ENCODE measurements around the gene FAM193A.
"Not testable (repeated sequence)": the region's sequence is repeated elsewhere in the genome, so short reads cannot be mapped to it uniquely, and the experiment has no call there.

Gene FAM193A

GRCh38 chr4:2695346-2696060 lies 159.1 kb downstream of the FAM193A start:
- DNase-seq, result no peak

- no peak for DNase-seq
Observed at GRCh38 chr4:2696423-2696822, 160.0 kb downstream of the FAM193A start.

DNA sequence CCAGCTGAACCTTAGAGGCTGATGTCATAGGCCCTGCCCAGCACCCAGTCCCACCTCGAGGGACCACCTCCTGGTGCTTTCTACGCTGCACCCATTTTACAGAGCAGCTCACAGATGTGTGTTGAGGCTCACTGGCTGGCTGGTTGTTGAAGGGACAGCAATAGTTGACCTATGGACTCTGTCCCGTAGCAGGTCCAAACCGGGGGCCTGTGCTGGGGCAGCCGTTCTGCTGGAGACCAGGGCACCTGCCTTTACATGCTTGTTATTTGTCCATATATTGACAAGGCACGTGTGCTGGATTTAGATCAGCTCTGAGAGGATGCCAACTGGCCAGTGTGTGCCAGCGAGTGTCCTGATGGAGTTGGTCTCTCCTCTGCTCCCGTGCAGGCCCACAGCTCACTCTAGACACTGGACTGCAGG lies 161.6 kb downstream of the FAM193A start:
- no peak for DNase-seq

- no peak for DNase-seq
Observed at GRCh38 chr4:2698504-2698903, 162.1 kb downstream of the FAM193A start.

- no peak for DNase-seq
Observed at GRCh38 chr4:2698951-2699505, 162.6 kb downstream of the FAM193A start.

DNA sequence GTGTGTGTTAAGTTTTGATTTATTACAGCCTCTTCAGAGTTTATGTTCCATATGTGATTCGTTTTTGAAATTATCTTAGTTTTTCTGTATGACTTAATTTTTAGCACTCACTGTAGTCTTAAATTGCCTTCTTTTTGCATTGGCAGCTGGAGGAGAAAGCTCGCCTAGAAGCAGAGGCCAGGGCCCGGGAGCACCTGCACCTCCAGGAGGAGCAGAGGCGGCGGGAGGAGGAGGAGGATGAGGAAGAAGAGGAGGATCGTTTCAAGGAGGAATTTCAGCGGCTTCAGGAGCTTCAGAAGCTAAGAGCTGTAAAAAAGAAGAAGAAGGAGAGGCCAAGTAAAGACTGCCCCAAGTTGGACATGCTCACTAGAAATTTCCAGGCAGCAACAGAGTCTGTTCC lies 163.1 kb downstream of the FAM193A start:
- DNase-seq, result no peak

DNA sequence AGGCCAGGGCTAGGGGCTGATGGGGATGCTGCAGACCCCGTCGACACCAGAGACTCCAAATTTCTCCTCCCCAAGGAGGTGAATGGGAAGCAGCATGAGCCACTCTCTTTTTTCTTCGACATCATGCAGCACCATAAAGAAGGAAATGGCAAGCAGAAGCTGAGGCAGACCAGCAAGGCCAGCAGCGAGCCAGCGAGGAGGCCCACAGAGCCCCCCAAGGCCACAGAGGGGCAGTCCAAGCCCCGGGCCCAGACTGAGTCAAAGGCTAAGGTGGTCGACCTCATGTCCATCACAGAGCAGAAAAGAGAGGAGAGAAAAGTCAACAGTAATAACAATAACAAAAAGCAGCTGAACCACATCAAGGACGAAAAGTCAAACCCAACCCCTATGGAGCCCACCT lies 163.6 kb downstream of the FAM193A start:
- no peak for DNase-seq

- DNase-seq, result no peak
Observed at GRCh38 chr4:2702361-2702760, 165.9 kb downstream of the FAM193A start.

- no peak for DNase-seq
Observed at GRCh38 chr4:2702770-2703169, 166.3 kb downstream of the FAM193A start.

DNA sequence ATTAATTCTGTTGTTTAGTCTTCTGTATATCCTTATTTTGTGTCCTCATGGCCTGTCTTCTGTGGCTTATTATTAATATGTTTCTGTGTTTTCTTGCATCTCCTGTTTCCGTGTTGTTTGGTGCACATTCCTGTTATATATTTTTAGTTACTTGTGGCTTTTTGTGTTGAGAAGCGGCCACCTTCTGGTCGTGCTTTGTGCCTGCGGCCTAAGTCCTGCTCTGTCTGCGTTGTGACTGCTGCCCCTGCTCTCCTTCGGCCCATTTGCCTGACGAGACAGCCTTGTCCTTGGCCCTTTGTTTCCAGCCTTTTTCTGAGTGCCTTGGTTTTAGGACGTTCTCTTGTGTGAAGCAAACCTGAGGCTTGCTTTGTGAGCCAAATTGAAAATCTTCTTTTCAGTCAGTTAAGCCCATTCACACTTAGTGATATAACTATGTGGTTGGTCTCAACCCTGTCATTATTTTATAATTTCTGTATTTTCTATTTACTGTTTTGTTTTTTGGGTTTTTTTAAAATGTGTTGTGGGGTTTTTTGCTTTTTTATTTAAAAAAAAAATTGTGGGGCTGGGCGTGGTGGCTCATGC lies 175.9 kb downstream of the FAM193A start:
- DNase-seq, result no peak

DNA sequence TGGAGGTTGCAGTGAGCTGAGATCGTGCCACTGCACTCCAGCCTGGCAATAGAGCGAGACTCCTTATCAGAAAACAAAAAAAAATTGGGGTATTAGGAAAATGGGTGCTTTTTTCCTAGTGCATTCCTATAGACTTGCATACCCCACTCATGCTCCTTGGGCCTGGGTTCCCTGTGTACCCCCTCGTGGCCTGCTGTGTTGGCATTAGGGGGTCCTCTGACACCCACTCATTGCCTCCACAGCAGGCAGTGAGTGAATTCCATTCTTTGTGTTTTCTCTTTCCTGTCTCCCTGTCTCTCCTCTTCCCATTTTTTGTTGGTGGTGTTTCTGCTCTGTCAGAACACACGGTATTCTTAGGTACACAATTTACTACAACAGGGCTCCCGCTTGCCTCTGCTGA lies 176.9 kb downstream of the FAM193A start:
- DNase-seq, result no peak

DNA sequence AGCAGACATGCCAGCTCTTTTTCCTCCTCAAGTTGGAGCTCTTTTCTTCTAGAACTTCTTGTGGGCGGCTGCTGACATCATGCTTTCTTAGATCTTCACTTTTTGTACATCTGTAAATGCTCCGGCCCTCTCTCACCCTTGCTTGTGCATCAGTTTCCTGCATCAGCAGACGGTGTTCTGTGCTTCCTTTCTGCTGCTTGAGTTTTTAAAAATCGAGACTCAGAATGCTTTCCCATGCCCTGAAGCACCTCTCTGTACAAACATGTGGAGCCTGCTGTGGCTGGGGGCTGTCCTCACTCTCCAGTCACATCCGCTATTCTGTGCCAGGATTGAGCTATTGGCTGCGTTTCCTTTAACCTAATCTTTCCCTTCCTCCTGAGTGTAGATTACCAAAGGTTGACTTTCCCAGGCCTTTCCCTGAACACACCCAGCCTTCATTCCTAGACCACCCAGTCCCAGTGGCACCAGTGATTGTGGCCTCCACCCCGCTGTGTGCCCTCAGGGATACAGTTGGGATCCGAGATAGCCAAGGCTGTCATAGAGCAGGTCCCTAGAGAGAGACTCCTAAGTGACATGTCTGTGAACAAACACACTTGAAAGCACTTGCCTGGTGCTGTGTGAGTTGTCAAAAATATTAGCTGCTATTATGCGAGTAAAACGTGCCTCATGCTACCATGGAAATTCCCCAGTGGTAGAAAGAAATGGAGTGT lies 177.8 kb downstream of the FAM193A start:
- DNase-seq, result peak; percentile 28

DNA sequence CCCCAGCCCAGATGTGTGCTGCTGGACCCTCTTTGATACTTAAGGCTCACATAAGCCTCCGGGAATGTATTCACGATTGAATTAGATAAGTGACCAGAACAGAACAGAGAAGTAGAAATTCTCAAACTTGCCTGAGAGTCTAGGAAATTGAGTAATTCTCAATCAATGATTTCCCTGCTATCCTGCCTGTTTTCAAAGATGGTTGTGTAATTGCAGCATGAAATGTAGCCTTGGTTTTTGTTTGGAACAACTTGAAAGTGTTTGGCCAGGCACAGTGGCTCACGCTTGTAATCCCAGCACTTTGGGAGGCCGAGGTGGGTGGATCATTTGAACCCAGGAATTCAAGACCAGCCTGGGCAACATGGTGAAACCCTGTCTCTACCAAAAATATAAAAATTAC lies 178.5 kb downstream of the FAM193A start:
- no peak for DNase-seq

DNA sequence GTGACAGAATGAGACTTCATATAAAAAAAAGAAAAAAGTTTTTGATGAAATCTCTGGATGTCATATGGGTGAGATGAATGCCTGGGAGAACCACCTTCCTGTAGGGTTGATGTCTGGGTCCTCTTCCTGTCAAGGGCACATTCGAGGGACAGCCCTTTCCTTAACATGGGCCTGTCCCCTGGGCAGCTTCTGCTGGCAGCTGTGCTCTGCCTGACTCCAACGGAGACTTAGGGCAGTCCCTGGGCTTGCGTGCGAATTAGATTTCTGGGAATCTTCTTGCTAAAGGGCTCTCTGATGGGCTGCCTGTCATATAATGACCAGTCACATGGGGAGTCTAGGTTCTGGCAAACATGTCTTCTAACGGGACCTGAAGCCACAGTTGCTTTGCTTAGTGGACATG lies 179.0 kb downstream of the FAM193A start:
- DNase-seq, result no peak

GRCh38 chr4:2716236-2716635 lies 179.8 kb downstream of the FAM193A start:
- DNase-seq, result no peak

DNA sequence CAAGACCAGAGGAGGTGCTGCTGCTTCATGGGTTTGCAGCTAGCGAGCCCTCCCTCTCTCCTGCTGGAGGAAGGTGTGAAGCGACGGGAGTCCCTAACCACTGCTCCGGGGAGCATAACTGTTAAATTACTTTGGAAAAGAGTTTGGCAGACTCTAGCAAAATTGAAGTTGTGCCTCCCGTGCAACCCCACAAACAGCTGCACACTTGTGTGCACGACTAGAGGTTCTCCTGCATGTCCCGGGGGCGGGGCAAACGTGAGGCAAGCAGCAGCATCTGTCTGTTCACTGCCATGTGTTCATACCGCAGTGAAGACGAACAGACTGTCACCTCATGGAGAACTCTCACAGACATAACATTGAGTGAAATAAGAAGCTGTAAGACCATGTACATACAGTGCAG lies 185.1 kb downstream of the FAM193A start:
- DNase-seq, result no peak

GRCh38 chr4:2722033-2722432 lies 185.6 kb downstream of the FAM193A start:
- DNase-seq, result no peak

DNA sequence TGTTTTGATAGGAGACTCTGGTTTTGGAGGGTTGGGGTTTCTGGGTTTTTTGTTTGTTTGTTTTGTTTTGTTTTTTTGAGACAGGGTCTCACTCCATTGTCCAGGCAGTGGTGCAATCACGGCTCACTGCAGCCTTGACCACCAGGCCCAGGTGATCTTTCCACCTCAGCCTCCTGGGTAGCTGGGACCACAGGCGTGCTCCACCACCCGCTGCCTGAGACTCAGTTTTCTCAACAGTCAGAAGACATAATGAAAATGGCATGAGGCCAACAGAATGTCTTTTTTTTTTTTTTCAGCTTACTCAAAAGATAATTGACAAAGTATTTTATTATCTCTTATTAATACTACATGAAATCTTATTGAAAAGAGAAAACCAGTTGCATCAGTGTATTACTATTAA lies 187.3 kb downstream of the FAM193A start:
- DNase-seq, result no peak

- DNase-seq, result no peak
Observed at GRCh38 chr4:2725380-2725779, 188.9 kb downstream of the FAM193A start.

DNA sequence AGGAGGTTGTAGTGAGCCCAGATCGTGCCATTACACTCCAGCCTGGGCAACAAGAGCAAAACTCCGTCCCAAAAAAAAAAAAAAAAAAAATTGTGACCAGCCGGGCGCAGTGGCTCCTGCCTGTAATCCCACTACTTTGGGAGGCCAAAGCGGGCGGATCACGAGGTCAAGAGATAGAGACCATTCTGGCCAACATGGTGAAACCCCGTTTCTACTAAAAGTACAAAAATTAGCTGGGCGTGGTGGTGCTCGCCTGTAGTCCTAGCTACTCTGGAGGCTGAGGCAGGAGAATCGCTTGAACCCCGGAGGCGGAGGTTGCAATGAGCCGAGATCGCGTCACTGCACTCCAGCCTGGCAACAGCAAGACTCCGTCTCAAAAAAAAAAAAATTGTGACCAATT lies 190.4 kb downstream of the FAM193A start:
- not testable (repeated sequence) for DNase-seq

DNA sequence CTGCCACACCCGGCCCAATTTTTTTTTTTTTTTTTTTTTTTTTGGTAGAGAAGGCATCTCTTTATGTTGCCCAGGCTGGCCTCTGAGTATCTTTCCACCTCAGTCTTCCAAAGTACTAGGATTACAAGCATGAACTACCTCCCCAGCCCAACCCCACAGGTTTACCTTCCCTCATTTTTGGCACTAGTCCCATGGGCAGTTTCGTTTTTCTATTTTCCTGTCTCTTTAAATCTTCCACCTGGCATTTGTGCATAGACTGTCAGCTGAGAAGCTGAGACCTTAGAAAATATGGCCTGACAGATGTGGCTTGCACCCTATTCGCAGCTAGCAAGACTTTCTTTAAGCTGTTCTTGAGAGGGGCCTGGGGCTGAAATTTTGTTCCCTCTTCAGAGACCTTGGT lies 191.8 kb downstream of the FAM193A start:
- DNase-seq, result no peak

- DNase-seq, result no peak
Observed at GRCh38 chr4:2728806-2729532, 192.5 kb downstream of the FAM193A start.

- DNase-seq, result no peak
Observed at GRCh38 chr4:2729533-2729875, 193.1 kb downstream of the FAM193A start.

Measured in stimulated activated naive CD4-positive, alpha-beta T cell treated with Interleukin-2 at 50 U/mL for 16 hours (primary cell).